Measurements from ENCODE around the gene RAB19. TPM values are rescaled to one million over a fixed set of nuclear protein-coding genes. Genes with fewer than 3 reads are reported as not detected.

RAB19 gene
- total and polyA plus RNA-seq, 9 of the 15 experiments (the other 6 are each of a cell fraction or from before 2014, with no cell fraction given) = not detected

- TF ChIP-seq ZNF507 (tag; conservative IDR thresholded peaks at IDR 0.05) (no peak), ZNF445 (CRISPR knock-in tag; IDR thresholded peaks at IDR 0.05; ENCODE audit: low read depth) (no peak), EWSR1 (IDR thresholded peaks at IDR 0.05; ENCODE audit: borderline replicate concordance, low read depth, partially characterized antibody) (no peak), DLX4 (CRISPR knock-in tag; IDR thresholded peaks at IDR 0.05) (no peak), FOXK2 (conservative IDR thresholded peaks at IDR 0.05 in 1 of 2, IDR thresholded peaks at IDR 0.05 in 1 of 2; ENCODE audit: low read depth in 2 of 2) (peak; percentile 46 to 68; a peak in 1 of 4 replicates), DIDO1 (tag; IDR thresholded peaks at IDR 0.05; ENCODE audit: low read depth) (no peak), TFAP4 (CRISPR knock-in tag; IDR thresholded peaks at IDR 0.05; ENCODE audit: borderline replicate concordance) (peak; percentile 65), PTBP1 (IDR thresholded peaks at IDR 0.05; ENCODE audit: low read depth, low read length) (no peak), MCM7 (IDR thresholded peaks at IDR 0.05) (no peak), SMARCA4 (IDR thresholded peaks at IDR 0.05) (peak; percentile 89), KAT8 (IDR thresholded peaks at IDR 0.05; ENCODE audit: low read depth) (no peak), GTF2F1 (IDR thresholded peaks at IDR 0.05; ENCODE audit: low read depth, low read length) (no peak), PTTG1 (tag; IDR thresholded peaks at IDR 0.05; ENCODE audit: low read depth) (no peak), HBP1 (CRISPR knock-in tag; IDR thresholded peaks at IDR 0.05) (no peak), SIN3B (IDR thresholded peaks at IDR 0.05; ENCODE audit: low read depth) (no peak), SIX5 (IDR thresholded peaks at IDR 0.05; ENCODE audit: borderline replicate concordance in 1 of 2, insufficient read depth in 1 of 2, low read depth in 1 of 2, low read length in 2 of 2) (no peak), ZSCAN29 (IDR thresholded peaks at IDR 0.05) (no peak), HCFC1 (IDR thresholded peaks at IDR 0.05; ENCODE audit: low read depth, low read length) (no peak), TARDBP (IDR thresholded peaks at IDR 0.05) (peak; percentile 28; the same call in 1 of the 2 replicates), ZNF551 (CRISPR knock-in tag; IDR thresholded peaks at IDR 0.05) (no peak), RNF219 (CRISPR knock-in tag; IDR thresholded peaks at IDR 0.05) (no peak)
- TF ChIP-seq, protein P1, sequence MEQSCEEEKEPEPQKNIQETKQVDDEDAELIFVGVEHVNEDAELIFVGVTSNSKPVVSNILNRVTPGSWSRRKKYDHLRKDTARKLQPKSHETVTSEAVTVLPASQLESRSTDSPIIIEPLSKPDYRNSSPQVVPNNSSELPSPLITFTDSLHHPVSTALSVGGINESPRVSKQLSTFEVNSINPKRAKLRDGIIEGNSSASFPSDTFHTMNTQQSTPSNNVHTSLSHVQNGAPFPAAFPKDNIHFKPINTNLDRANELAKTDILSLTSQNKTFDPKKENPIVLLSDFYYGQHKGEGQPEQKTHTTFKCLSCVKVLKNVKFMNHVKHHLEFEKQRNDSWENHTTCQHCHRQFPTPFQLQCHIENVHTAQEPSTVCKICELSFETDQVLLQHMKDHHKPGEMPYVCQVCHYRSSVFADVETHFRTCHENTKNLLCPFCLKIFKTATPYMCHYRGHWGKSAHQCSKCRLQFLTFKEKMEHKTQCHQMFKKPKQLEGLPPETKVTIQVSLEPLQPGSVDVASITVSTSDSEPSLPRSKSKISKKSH (CRISPR knock-in tag; IDR thresholded peaks at IDR 0.05) = no peak
- TF ChIP-seq, protein P2, sequence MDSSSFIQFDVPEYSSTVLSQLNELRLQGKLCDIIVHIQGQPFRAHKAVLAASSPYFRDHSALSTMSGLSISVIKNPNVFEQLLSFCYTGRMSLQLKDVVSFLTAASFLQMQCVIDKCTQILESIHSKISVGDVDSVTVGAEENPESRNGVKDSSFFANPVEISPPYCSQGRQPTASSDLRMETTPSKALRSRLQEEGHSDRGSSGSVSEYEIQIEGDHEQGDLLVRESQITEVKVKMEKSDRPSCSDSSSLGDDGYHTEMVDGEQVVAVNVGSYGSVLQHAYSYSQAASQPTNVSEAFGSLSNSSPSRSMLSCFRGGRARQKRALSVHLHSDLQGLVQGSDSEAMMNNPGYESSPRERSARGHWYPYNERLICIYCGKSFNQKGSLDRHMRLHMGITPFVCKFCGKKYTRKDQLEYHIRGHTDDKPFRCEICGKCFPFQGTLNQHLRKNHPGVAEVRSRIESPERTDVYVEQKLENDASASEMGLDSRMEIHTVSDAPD (CRISPR knock-in tag; IDR thresholded peaks at IDR 0.05) = no peak
Observed at GRCh38 chr7:140391634-140392033, 12.2 kb upstream of the RAB19 start (continued).
